Renal cortical epithelial cell (primary cell): ENCODE data around the gene ZNF32. TPM values are rescaled to one million over a fixed set of nuclear protein-coding genes. Genes with fewer than 3 reads are reported as not detected.
A peak's percentile ranks its signal among the peaks of the same experiment; 100 is the strongest.
"Not testable (repeated sequence)": the region's sequence is repeated elsewhere in the genome, so short reads cannot be mapped to it uniquely, and the experiment has no call there.

Experiments
- DNase-seq: peaks from one replicate; pipeline ENCODE4 v3.0.0-alpha.2; 2011; ENCODE audit warnings: low read depth
- total RNA-seq: library from RNA; depleted of rRNA; stranded (reverse); fragments of >200 nt; gene quantifications from 2 replicates; pipeline ENCODE4 v1.2.3, GENCODE V29; 2014

Gene ZNF32
- total RNA-seq, 1 donor from 2014 or later: 37.4 TPM

DNA sequence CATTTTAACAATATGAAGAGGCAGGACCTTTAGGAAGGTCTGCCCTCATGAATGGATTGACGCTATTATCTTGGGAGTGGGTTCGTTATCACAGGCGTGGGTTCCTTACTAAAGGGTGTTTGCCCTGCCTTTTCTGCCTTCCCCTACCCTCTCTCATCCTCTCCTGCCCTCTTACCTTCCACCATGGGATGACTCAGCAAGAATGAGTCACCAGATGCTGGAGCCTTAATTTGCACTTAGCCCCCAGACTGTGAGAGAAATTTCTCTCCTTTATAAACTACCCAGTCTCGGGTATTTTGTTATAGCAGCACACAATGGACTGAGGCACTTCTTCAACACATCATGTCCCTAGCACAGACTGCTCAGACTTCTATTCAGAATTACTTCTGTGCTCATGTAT is 31.4 kb upstream of the ZNF32 start:
- DNase-seq: peak; percentile 33

DNA sequence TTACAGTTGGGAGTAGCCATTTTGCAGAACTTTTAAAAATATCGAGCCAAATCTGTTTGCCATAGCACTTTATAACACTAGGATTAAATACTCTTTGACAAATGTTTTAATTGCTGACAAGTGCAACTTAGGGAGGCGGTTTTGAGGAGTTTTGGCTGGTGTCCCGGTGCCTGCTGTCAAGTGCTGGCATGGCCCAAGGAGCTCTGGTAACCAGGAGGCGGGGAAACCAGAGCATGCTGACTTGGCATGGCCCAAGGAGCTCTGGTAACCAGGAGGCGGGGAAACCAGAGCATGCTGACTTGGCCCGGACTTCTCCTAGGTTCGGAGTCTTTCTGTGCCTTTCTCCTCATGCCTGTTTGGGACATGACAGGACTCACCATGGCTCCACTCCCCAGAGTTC is 30.8 kb upstream of the ZNF32 start:
- DNase-seq: peak; percentile 50

DNA sequence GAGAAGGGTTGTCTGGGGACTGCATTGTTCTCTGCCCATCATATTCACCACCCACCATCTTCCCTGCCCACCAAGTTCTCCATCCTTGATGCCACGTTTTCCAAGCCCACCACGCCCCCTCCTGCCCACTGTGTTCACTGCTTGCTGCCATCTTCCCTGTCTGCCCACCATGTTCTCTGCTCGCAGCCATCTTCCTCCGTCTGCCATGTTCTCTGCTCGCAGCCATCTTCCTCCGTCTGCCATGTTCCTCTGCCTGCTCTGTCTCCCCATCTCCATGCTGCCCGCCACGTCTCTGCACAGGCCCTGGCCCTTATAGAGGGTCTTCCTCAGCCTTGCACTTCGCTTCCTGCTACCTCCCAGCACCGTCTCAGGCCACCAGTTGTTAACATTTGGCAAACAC is 30.0 kb upstream of the ZNF32 start:
- DNase-seq: no peak

DNA sequence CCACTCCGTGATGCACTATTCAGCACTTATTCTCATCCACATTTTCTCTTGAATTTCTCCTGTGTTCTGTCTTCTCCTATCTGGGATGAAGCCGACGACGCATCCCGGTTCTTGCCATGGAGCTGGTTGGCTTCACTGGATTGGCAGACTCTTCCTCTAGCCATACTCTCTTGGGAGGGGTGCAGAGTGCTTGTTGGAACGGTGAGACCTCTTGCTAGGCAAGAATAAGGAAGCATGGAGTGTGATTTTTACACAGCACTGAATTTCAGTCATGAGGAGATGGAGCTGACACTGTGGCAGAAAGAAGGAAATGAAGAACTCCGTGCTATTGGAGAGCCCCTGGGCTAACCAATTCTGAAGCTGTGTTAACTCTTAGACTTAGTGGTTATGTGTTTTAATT is 28.2 kb upstream of the ZNF32 start:
- no peak for DNase-seq

DNA sequence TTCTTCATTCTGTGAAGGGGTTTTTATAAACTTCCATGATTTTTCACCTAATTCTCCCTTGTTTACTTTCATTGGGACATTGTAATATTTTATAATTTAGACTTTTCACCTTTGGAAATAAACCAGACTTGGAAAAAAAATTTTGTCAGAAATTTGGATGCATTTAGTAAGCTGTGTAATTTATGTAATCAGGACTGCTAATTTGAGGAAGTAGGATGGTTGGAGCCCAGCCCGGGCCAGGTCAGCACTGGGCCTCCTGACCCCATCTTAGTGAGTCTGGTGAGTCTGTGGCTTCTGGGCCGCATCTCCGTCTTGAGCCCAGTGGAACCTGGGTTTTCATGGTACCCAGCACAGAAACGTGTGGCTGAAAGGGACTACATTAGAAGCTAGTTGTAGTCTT is 27.6 kb upstream of the ZNF32 start:
- no peak for DNase-seq

DNA sequence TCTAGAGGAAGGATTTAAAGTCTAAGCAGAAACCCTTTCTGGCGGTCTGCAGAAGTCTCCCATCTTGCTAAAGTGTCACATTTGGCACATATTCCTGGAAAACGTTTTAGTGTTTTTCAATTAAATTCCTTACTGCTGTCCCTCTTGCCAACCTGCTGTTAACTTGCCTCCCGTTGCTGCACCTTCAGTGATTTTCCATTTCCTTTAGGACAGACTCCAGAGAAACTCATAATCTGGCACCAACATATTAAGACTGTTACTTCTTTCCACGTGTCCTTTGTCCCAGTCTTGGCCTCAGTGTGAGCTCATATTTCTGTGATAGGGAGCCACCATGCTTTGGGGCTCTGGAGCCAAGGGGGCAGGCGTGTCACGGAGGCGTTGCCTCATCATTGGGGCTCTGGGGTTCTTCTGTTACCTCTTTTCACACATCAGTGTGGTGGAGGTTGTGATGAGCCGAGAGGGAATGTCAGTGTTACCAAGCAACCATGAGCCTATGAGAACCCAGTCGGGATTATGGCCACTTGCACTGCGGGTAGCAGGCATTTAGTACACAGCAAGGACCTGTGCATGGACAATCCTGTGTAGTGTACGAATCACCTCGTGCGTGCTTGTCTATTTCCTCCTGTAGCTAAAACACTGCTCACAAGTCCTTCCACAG is 26.0 kb upstream of the ZNF32 start:
- no peak for DNase-seq

DNA sequence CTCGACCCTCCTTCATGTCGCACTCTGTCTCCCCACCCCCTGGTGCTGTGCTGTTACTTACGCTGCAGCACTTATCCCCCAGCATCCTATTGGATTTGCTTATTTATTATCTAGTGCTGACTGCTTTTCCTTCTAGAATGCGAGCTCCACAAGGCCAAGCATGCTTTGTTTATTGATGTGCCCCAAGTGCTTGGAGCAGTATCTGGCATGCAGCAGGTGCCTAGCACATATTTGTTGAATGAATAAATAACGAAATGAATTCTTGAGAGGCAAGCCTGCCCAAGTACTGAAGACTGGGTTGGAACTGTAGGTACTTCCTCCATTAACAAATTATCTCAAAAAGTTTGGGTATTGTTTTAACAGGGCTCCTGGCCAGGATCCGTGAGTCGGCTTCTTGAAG is 24.8 kb upstream of the ZNF32 start:
- no peak for DNase-seq

DNA sequence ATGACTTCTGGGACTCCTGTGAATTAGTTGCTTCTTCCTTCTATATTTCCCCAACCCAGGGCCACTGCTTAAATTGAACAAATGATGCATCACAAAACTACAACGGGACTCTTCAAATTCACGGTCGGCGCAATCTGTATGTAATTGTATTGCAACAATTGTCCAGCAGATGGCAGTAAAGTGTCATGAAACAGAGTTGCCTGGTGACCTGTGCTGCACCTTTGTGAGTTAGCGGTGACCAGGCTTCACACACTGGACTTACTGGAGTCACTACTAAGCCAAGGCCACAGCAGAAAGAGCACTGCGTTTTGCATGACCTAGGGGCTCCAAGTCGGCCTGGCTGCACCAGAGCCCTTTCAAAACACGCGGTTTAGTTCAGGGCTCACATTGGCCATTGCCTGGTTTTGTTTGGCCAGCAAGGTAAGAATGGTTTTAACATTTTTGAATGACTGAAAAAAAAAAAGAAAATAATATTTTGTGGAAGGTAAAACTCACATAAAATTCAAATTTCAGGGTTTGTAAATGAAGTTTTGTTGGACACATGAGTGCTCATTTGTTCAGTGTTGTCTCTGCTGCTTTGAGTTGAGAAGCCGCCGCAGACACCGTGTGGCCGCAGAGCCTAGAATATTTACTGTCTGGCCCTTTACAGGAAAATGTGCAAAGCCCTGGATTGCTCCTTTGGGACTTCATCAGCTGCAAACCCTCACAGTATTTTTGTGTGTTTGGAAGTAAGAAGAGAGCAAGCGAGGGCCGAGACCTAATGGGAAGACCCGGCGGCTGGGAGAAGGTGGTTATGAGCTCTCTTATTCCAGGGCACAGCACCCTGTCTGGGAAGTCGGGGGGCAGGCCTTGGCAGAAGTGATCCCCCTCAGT is 23.2 kb upstream of the ZNF32 start:
- DNase-seq: peak; percentile 69

DNA sequence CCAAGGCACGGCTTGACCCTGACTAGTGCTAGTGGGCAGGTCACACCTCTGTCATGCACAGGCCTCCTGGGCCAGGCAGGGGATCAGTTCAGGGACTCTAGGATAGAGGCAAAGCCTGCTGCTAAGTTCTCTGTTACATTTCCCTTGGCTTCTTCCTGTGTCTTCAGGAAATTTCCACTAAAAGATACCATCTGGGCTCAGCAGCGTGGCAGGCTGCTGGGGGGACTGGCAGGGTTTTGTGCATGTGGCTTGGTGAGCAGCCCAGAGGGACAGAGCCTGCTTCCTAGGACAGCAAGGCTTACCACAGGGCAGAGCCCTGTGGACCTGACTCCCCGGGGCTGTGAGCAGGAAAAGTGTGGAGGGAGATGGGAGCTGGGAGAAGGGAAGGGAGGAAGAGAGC is 20.7 kb upstream of the ZNF32 start:
- no peak for DNase-seq

DNA sequence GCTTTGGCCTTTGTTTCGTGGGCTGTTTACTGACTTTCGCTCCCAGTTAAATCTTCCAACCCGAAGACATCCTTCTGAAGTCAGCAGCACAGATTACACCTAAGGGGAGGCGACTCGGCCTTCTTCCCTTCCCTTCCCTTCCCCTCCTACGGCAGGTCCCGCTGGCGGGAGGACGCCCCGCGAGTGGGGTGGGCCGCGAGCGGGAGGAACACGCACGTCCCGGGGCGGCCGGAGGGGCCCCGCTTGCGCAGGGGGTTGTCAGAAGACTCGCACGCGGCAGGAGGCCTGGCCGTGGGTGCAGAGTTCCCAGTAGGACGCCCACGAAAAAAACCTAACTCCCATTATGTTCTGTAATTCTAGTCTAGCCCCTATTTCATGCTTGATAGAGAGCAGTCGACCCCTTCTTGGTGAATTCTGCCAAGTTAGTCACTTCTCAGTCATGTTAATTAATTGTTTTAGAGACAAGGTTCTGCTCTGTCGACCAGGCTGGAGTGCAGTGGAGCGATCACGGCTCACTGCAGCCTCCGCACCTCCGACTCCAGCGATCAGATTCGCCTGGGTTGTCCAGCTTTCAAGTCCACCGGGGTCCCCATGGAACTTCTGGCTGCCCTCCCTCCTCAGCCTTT is 19.2 kb upstream of the ZNF32 start:
- DNase-seq: peak; percentile 70

DNA sequence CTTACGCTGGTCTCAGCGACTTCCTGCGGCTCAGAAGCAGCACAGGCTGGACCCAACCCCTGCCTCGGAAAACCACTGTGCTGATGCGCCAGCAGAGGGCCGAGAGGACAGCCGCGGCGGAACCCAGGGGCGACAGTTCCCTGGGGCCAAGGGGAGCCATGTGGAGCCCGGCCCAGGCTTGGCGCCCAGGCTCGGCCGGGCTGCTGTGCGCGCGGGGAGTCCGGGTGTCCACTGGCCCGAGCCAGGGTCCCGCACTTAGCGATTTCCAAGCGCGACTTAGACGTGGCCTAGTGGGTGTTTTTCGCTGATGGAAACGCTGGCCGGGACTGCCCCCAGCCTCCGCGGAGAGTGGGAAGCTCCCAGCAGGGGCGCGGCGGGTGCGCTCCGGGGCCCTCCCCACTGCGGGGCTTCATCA is 18.6 kb upstream of the ZNF32 start:
- DNase-seq: no peak

DNA sequence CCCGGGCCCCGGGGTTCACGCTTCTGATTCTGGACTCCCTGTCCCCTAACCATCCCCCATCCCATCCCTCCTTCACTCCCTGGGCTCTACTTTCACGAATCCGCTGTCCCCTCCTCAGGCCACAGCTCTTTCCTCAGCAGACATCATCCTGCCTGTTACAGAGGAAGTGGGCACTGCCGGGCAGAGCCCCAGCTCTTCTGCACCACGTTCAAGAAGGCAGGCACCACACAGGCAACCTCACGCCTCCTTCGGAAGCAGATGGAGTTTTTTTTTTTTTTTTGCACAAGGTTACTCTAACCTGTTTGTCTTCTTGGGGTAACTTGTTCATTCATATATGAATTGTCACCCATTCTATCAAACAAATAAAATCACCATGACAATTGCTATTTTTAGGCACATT is 17.9 kb upstream of the ZNF32 start:
- no peak for DNase-seq

DNA sequence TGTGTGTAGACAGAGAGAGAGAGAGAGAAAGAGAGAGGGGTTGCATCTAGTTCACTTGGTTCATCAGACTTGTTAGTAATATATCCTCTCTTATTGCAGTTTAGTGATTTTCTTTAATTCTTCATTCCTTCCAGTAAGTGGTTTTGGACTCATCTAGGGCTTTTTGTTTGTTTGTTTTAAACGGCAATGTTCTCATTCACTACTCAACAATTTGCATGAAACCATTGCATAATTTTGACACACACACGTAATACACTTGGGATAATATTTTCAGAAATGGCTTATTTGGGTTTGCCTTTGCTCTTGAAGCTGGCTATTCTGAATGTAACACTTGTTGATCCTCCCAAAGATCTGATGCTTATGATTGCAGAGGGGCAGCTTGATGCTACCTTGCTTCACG is 16.4 kb upstream of the ZNF32 start:
- DNase-seq: no peak

DNA sequence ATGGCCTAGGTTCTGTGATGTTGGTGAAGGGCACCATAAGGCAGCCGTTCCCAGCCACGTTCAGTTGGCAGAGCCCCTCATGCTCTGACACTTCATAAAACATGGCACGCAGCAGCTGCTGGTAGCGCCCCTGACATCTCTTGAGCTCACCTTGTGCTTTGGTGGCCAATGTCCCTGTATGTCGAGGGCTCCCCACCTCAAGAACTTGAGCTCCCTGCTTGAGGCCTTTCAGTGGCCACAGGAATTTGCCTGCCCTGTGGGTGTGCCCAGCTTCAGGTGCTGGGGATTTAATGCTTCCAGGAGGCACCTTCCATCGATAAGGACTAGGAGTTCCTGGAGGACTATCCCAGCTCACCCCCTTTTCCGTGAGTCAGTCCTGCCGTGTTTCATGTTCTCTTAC is 9.5 kb upstream of the ZNF32 start:
- DNase-seq: no peak

DNA sequence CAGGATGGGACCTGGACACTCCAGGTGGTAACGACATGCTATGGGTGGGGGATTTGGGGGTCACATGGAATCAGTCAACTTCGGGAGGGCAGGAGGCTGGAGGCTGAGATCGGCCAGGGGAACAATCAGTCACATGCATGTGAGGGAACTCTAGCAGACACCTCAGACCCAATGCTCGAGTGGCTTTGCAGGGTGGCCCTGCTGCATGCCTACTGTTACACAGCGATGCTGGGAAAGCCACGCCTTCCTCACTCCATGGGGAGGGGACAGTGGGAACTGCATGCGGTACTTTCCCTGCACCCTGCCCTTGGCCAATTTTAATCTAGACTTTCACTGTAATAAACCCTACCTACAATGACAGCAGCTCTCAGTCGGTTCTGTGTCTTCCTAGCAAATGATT is 6.6 kb upstream of the ZNF32 start:
- DNase-seq: no peak

DNA sequence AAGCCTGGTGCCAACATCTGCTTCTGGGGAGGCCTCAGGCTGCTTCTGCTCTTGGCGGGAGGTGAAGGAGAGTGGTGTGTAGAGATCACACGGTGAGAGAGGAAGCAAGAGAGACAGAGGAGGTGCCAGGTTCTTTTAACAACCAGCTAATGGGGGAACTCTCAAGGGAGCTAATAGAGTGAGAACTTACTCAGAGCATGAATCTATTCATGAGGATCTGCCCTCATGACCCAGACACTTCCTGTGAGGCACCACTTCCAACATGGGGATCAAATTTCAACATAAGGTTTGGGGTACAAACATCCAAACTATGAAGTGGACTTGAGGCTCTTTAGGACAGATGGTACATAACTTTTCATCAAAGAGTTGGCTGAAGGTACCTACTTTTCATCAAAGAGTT is 5.1 kb upstream of the ZNF32 start:
- no peak for DNase-seq

DNA sequence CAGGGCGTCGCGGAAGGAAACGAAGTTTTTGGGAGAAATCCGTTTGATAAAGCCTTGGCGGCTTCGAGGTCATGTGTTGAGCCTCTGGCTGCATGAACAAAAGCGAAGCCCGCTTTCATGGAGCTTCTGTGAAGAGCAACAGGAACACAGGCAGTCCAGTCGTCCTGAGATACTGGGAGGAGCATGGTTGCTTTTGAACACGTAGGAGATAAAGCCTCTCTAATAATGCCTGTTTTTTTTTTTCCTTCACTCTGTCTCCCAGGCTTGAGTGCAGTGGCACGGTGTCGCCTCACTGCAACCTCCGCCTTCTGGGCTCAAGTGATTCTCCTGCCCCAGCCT is 473 bp upstream of the ZNF32 start:
- no peak for DNase-seq

DNA sequence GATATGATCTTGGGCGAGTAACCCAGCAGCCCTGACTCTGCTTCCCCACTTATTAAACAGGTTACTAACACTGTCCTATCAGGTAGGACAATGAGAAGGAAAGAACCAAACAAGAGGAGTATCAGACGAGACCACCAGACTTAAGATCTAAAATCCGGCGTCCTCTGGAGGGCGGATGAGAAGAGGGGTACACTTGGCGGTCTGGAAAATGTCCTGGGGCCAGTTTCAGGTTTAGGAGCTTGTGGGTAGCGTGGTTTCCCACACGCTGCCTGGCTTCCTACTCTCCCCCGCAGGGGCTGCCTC is 635 bp downstream of the ZNF32 start:
- DNase-seq: no peak

DNA sequence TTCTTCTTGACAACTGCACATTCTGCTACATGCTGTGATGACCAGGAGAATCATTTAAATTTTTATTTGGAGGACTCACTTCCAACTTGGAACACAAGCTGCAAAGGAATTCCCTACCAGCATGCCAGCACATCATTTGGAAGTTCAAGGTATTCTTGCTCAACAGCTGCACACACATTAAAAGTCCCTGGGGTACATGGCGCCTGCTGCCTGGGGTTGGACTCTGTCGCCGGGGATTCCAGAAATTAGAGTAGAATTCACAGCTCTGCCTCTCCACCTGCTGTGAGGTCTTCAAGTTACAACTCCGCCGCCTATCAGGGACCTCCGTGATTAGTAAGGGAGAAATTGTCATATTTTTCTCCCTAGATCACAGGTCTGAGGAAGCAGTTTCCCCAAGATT is 1.1 kb downstream of the ZNF32 start:
- no peak for DNase-seq

DNA sequence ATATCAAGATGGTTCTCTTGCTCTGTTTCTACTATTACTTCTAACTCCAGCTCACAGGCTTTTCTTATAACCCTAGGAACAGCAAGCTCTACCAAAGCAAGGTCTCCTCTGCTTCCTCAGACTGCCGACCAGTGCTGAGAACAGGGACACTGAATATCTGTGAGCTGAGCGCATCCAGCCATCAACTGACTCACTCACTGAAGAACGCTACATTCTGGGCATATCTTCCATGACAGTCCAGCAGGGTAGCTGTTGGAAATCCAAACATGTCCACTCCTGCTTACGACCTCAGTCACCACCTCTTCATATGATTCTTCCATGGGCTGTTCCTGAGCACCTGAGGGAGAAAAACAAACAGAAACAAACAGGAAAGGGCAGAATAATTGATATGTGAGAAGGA is 2.8 kb downstream of the ZNF32 start:
- DNase-seq: no peak

DNA sequence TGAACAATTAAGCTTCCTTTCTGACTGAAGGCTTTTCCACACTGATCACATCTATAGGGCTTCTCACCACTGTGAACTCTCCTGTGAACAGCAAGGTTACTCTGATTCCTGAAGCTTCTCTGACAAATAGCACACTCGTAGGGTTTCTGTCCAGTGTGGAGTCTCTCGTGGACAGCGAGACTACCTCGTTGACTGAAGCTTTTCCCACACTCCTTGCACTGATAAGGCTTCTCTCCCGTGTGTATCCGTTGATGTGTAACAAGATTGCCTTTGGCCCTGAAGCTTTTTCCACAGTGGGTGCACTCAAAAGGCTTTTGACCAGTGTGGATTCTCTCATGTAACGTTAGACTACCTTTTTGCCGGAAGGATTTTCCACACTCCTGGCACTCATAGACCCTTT is 4.4 kb downstream of the ZNF32 start:
- no peak for DNase-seq

DNA sequence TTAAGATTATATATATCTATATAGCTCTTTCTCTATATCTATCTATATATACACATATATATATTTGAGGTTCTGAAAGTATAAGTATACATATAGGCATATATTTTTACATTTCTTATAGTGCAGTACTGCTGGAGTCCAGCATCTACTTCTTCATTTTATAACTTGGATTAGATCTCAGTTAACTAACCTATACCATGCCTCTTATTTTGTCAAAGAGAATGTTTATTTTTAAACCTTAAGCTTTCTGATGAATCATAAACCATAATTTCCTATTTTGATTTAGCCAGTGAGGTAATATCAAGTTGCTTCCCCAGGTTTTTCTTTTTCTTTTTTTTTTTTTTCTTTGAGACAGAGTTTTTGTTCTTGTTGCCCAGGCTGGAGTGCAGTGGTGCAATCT is 8.1 kb downstream of the ZNF32 start:
- no peak for DNase-seq

DNA sequence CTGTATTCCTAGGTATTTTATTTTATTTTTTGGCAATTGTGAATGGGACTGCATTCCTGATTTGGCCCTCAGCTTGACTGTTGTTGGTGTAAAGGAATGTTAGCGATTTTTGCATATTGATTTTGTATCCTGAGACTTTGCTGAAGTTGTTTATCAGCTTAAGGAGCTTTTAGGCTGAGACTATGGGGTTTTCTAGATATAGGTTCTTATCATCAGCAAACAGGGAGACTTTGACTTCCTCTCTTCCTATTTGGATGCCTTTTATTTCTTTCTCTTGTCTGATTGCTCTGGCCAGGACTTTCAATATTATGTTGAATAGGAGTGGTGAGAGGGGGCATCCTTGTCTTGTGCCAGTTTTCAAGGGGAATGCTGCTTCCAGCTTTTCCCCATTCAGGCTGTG is 12.9 kb downstream of the ZNF32 start:
- not testable (repeated sequence) for DNase-seq

DNA sequence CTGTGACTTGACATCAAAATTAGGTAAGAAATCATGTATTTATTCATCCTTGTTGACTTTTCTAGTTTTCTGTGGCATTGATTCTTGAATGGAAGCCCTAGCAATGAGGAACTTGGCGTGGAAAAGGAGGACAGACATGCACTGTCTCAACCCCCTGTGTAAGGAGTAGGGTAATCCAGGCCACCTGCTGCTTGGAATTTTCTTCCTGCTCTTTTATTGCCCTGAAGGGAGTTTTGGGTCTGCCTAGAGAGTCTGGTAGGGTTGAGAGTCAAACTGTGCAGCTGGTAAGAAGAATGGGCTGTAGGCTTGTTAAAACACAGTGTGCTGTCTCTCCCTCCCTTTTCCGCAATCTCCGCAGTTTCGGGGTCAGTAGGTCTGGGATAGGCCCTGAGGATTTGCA is 19.7 kb downstream of the ZNF32 start:
- DNase-seq: no peak
